HepG2 (cell line): Measurements from ENCODE around the gene ZBTB18. TPM values are rescaled to one million over a fixed set of nuclear protein-coding genes. Genes with fewer than 3 reads are reported as not detected.

Experiments used
- ARNT ChIP-seq: fragments of 450-650 bp; IDR thresholded peaks from 2 replicates; pipeline ENCODE4 v1.6.1; 2017
- CCAR2 ChIP-seq: fragments of 200-400 bp; formaldehyde crosslinking; optimal IDR thresholded peaks from 2 replicates; pipeline ENCODE3; 2018; ENCODE audit warnings: low read depth, mild to moderate bottlenecking, low read length, moderate library complexity
- FOXA3 ChIP-seq: IDR thresholded peaks from 2 replicates; pipeline ENCODE4 v1.6.1; 2016; ENCODE audit warnings: missing genetic modification reagents, missing compliant biosample characterization
- HDAC2 ChIP-seq: sonication (generic); formaldehyde crosslinking; IDR thresholded peaks from 2 replicates; pipeline ENCODE4 v1.4.0; 2020; ENCODE audit warnings: missing genetic modification reagents
- MTF1 ChIP-seq: sonication (generic); formaldehyde crosslinking; IDR thresholded peaks from 2 replicates; pipeline ENCODE4 v1.5.0; 2020; ENCODE audit warnings: missing genetic modification reagents
- RXRB ChIP-seq: IDR thresholded peaks from 2 replicates; pipeline ENCODE4 v1.6.1; 2016; ENCODE audit warnings: borderline replicate concordance, missing genetic modification reagents, missing compliant biosample characterization
- SNAPC4 ChIP-seq: sonication (generic); formaldehyde crosslinking; IDR thresholded peaks from 2 replicates; pipeline ENCODE4 v1.4.0; 2020; ENCODE audit warnings: mild to moderate bottlenecking, missing genetic modification reagents
- SOX13 ChIP-seq, 3 experiments: fragments of 450-650 bp in 1 of 3; sonication (generic) in 1 of 3; formaldehyde crosslinking in 1 of 3; IDR thresholded peaks in 2 of 3; conservative IDR thresholded peaks in 1 of 3; 2 replicates each; pipeline versions ENCODE4 v1.5.0 to v1.6.1; 2016 to 2020; ENCODE audit warnings: antibody characterized with exemption in 1 of 3, mild to moderate bottlenecking in 1 of 3, missing compliant biosample characterization in 1 of 3, missing genetic modification reagents in 1 of 3, moderate library complexity in 1 of 3
- TMF1 ChIP-seq: sonication (generic); formaldehyde crosslinking; IDR thresholded peaks from 2 replicates; pipeline ENCODE4 v1.8.1; 2022; ENCODE audit warnings: low read depth, missing genetic modification reagents
- ZNF33A ChIP-seq: sonication (generic); formaldehyde crosslinking; IDR thresholded peaks from 2 replicates; pipeline ENCODE4 v1.5.1; 2020; ENCODE audit warnings: missing genetic modification reagents, mild to moderate bottlenecking, moderate library complexity, borderline replicate concordance
- ZNF660 ChIP-seq: sonication (generic); formaldehyde crosslinking; IDR thresholded peaks from 2 replicates; pipeline ENCODE4 v1.5.1; 2020; ENCODE audit warnings: mild to moderate bottlenecking, low read depth, missing genetic modification reagents, borderline replicate concordance
- ZNF703 ChIP-seq: sonication (generic); formaldehyde crosslinking; IDR thresholded peaks from 2 replicates; pipeline ENCODE4 v1.5.1; 2020; ENCODE audit warnings: missing genetic modification reagents, mild to moderate bottlenecking, moderate library complexity, borderline replicate concordance
- polyA plus RNA-seq, 8 experiments: library from polyadenylated mRNA; depleted of rRNA in 3 of 8; stranded (reverse) in 7 of 8; unstranded in 1 of 8; fragments of >200 nt; fragmentation: Illumina TruSeq in 4 of 8; extraction: Trizol in 4 of 8; gene quantifications; 2 replicates each; pipeline versions ENCODE4 v1.2.1 to v1.2.3, GENCODE V29; 2011 to 2016; ENCODE audit warnings: low read depth in 4 of 8, missing spikeins in 1 of 8, mixed read lengths in 1 of 8; ENCODE audit not compliant: insufficient read depth in 1 of 8
- total RNA-seq, 5 experiments: library from RNA; depleted of rRNA; stranded (reverse); fragments of >200 nt; fragmentation: Illumina TruSeq; extraction: Trizol; gene quantifications; 2 replicates each; pipeline ENCODE4 v1.2.3, GENCODE V29; 2016; ENCODE audit warnings: low read depth in 1 of 5
- TF ChIP-seq, protein P1 (sequence below): IDR thresholded peaks from 2 replicates; pipeline ENCODE4 v1.6.1; 2012; ENCODE audit warnings: low read length, improper control_type of control experiment
- TF ChIP-seq, protein P2 (sequence below): sonication (generic); formaldehyde crosslinking; IDR thresholded peaks from 2 replicates; pipeline ENCODE4 v1.5.0; 2020; ENCODE audit warnings: missing genetic modification reagents, mild to moderate bottlenecking, borderline replicate concordance
- TF ChIP-seq, protein P3 (sequence below): sonication (generic); formaldehyde crosslinking; IDR thresholded peaks from 2 replicates; pipeline ENCODE4 v1.8.0; 2022; ENCODE audit warnings: missing genetic modification reagents, low read depth, mild to moderate bottlenecking, borderline replicate concordance
- TF ChIP-seq, protein P4 (sequence below): sonication (generic); formaldehyde crosslinking; IDR thresholded peaks from 2 replicates; pipeline ENCODE4 v1.4.0; 2020; ENCODE audit warnings: missing genetic modification reagents
- TF ChIP-seq, protein P5 (sequence below): sonication (generic); formaldehyde crosslinking; IDR thresholded peaks from 2 replicates; pipeline ENCODE4 v1.4.0; 2020; ENCODE audit warnings: missing genetic modification reagents

The ZBTB18 gene
- total and polyA plus RNA-seq, 2 of the 13 experiments (the other 11 are each of a cell fraction or from before 2014, with no cell fraction given): 3.1 to 4.3 TPM

DNA sequence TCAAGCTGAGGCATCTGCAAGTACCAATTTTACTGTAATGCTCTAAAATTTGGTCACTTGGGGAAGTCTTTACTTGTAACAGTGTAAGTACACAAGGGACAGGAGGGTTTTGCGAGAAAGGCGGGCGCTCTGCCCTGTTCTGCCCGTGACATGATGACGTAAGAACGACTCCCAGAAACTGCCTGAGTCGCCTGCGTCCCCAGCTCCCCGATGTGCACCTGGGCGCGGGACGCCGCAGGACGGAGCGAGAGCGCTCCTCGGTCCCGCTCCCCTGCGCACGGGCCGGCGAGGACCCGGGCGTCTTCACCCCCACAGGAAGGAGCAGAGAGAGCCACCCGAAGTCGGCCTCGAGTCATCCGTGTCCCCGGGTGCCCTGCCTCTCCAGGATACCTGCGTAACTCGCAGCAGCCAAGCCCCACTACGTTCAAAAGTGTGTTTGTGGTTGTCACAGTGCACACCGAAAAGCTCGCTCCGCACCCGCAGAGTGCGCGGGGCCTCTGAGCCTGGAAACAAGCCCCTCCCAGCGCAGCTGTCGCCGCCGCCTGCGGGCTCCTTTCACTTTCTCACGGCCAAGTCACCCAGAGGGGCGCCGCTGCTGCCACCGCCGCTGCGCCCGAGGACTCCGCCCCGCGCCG, 3.3 kb upstream of the ZBTB18 start (continued):
- TF ChIP-seq, protein P1, sequence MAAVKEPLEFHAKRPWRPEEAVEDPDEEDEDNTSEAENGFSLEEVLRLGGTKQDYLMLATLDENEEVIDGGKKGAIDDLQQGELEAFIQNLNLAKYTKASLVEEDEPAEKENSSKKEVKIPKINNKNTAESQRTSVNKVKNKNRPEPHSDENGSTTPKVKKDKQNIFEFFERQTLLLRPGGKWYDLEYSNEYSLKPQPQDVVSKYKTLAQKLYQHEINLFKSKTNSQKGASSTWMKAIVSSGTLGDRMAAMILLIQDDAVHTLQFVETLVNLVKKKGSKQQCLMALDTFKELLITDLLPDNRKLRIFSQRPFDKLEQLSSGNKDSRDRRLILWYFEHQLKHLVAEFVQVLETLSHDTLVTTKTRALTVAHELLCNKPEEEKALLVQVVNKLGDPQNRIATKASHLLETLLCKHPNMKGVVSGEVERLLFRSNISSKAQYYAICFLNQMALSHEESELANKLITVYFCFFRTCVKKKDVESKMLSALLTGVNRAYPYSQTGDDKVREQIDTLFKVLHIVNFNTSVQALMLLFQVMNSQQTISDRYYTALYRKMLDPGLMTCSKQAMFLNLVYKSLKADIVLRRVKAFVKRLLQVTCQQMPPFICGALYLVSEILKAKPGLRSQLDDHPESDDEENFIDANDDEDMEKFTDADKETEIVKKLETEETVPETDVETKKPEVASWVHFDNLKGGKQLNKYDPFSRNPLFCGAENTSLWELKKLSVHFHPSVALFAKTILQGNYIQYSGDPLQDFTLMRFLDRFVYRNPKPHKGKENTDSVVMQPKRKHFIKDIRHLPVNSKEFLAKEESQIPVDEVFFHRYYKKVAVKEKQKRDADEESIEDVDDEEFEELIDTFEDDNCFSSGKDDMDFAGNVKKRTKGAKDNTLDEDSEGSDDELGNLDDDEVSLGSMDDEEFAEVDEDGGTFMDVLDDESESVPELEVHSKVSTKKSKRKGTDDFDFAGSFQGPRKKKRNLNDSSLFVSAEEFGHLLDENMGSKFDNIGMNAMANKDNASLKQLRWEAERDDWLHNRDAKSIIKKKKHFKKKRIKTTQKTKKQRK: no peak
- TF ChIP-seq, protein P2, sequence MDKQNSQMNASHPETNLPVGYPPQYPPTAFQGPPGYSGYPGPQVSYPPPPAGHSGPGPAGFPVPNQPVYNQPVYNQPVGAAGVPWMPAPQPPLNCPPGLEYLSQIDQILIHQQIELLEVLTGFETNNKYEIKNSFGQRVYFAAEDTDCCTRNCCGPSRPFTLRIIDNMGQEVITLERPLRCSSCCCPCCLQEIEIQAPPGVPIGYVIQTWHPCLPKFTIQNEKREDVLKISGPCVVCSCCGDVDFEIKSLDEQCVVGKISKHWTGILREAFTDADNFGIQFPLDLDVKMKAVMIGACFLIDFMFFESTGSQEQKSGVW: no peak
- TF ChIP-seq ZNF660 (CRISPR knock-in tag): no peak
- TF ChIP-seq FOXA3 (CRISPR knock-in tag): no peak
- TF ChIP-seq ARNT: no peak
- TF ChIP-seq, protein P3, sequence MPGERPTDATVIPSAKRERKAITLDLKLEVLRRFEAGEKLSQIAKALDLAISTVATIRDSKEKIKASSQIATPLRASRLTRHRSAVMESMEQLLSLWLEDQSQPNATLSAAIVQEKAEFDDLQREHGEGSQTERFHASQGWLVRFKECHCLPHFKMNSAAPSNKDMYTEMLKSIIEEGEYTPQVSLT: no peak
- TF ChIP-seq RXRB (CRISPR knock-in tag): no peak
- no peak for TF ChIP-seq HDAC2 (CRISPR knock-in tag)
- no peak for TF ChIP-seq ZNF33A (CRISPR knock-in tag)
- TF ChIP-seq, protein P4, sequence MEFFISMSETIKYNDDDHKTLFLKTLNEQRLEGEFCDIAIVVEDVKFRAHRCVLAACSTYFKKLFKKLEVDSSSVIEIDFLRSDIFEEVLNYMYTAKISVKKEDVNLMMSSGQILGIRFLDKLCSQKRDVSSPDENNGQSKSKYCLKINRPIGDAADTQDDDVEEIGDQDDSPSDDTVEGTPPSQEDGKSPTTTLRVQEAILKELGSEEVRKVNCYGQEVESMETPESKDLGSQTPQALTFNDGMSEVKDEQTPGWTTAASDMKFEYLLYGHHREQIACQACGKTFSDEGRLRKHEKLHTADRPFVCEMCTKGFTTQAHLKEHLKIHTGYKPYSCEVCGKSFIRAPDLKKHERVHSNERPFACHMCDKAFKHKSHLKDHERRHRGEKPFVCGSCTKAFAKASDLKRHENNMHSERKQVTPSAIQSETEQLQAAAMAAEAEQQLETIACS (CRISPR knock-in tag): no peak
- peak; percentile 71; the same call in 1 of the 2 replicates for TF ChIP-seq TMF1 (CRISPR knock-in tag)
- TF ChIP-seq SNAPC4: no peak
- TF ChIP-seq CCAR2: no peak
- TF ChIP-seq ZNF703: no peak
- no peak for TF ChIP-seq SOX13 (IDR thresholded peaks at IDR 0.05)
- no peak for TF ChIP-seq SOX13 (CRISPR knock-in tag; conservative IDR thresholded peaks at IDR 0.05 in 1 of 2, IDR thresholded peaks at IDR 0.05 in 1 of 2)
- TF ChIP-seq, protein P5, sequence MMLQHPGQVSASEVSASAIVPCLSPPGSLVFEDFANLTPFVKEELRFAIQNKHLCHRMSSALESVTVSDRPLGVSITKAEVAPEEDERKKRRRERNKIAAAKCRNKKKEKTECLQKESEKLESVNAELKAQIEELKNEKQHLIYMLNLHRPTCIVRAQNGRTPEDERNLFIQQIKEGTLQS (CRISPR knock-in tag): peak; percentile 48
- no peak for TF ChIP-seq MTF1 (CRISPR knock-in tag)
